ENCODE data around the gene GALNT18.

Gene GALNT18

GRCh38 chr11:11387622-11388305 lies 234.0 kb downstream of the GALNT18 start:
- no peak for DNase-seq (ENCODE audit: low read depth in 1 of 2, low spot score in 1 of 2)
- no peak for TF ChIP-seq JUND (IDR thresholded peaks at IDR 0.05; ENCODE audit: low read depth)
- in situ Hi-C loops (cut with HindIII; ENCODE audit: low pct_unique_long_range_greater_than_20kb, low sequenced_read_pairs), result no loop called here

- in situ Hi-C loops (cut with HindIII; ENCODE audit: low pct_unique_long_range_greater_than_20kb, low sequenced_read_pairs), result no loop called here
- no peak for DNase-seq (ENCODE audit: low read depth in 1 of 2, low spot score in 1 of 2)
- no peak for TF ChIP-seq JUND (IDR thresholded peaks at IDR 0.05; ENCODE audit: low read depth)
These were observed 234.6 kb downstream of the GALNT18 start for GRCh38 chr11:11387207-11387606.

GRCh38 chr11:11384829-11385228 lies 237.0 kb downstream of the GALNT18 start:
- in situ Hi-C loops (cut with HindIII; ENCODE audit: low pct_unique_long_range_greater_than_20kb, low sequenced_read_pairs), result no loop called here
- no peak for DNase-seq (ENCODE audit: low read depth in 1 of 2, low spot score in 1 of 2)
- no peak for TF ChIP-seq JUND (IDR thresholded peaks at IDR 0.05; ENCODE audit: low read depth)

GRCh38 chr11:11383995-11384394 lies 237.8 kb downstream of the GALNT18 start:
- in situ Hi-C loops (cut with HindIII; ENCODE audit: low pct_unique_long_range_greater_than_20kb, low sequenced_read_pairs), result no loop called here
- DNase-seq (ENCODE audit: low read depth in 1 of 2, low spot score in 1 of 2), result no peak
- TF ChIP-seq JUND (IDR thresholded peaks at IDR 0.05; ENCODE audit: low read depth), result no peak

- no peak for TF ChIP-seq JUND (IDR thresholded peaks at IDR 0.05; ENCODE audit: low read depth)
- in situ Hi-C loops (cut with HindIII; ENCODE audit: low pct_unique_long_range_greater_than_20kb, low sequenced_read_pairs), result no loop called here
- no peak for DNase-seq (ENCODE audit: low read depth in 1 of 2, low spot score in 1 of 2)
These were observed 238.8 kb downstream of the GALNT18 start for GRCh38 chr11:11382858-11383532.

GRCh38 chr11:11381471-11382105 lies 240.2 kb downstream of the GALNT18 start:
- in situ Hi-C loops (cut with HindIII; ENCODE audit: low pct_unique_long_range_greater_than_20kb, low sequenced_read_pairs), result no loop called here
- DNase-seq (ENCODE audit: low read depth in 1 of 2, low spot score in 1 of 2), result no peak
- TF ChIP-seq JUND (IDR thresholded peaks at IDR 0.05; ENCODE audit: low read depth), result no peak

GRCh38 chr11:11380883-11381282 lies 240.9 kb downstream of the GALNT18 start:
- DNase-seq (ENCODE audit: low read depth in 1 of 2, low spot score in 1 of 2), result no peak
- in situ Hi-C loops (cut with HindIII; ENCODE audit: low pct_unique_long_range_greater_than_20kb, low sequenced_read_pairs), result no loop called here
- TF ChIP-seq JUND (IDR thresholded peaks at IDR 0.05; ENCODE audit: low read depth), result no peak

- no peak for DNase-seq (ENCODE audit: low read depth in 1 of 2, low spot score in 1 of 2)
- in situ Hi-C loops (cut with HindIII; ENCODE audit: low pct_unique_long_range_greater_than_20kb, low sequenced_read_pairs), result no loop called here
- no peak for TF ChIP-seq JUND (IDR thresholded peaks at IDR 0.05; ENCODE audit: low read depth)
These were observed 241.5 kb downstream of the GALNT18 start for GRCh38 chr11:11380340-11380739.

GRCh38 chr11:11379661-11380060 lies 242.1 kb downstream of the GALNT18 start:
- in situ Hi-C loops (cut with HindIII; ENCODE audit: low pct_unique_long_range_greater_than_20kb, low sequenced_read_pairs), result no loop called here
- TF ChIP-seq JUND (IDR thresholded peaks at IDR 0.05; ENCODE audit: low read depth), result no peak
- no peak for DNase-seq (ENCODE audit: low read depth in 1 of 2, low spot score in 1 of 2)

GRCh38 chr11:11378184-11378940 lies 243.4 kb downstream of the GALNT18 start:
- no peak for DNase-seq (ENCODE audit: low read depth in 1 of 2, low spot score in 1 of 2)
- no peak for TF ChIP-seq JUND (IDR thresholded peaks at IDR 0.05; ENCODE audit: low read depth)

GRCh38 chr11:11374358-11375148 lies 247.3 kb downstream of the GALNT18 start:
- no peak for DNase-seq (ENCODE audit: low read depth in 1 of 2, low spot score in 1 of 2)
- in situ Hi-C loops (cut with HindIII; ENCODE audit: low pct_unique_long_range_greater_than_20kb, low sequenced_read_pairs), result no loop called here
- no peak for TF ChIP-seq JUND (IDR thresholded peaks at IDR 0.05; ENCODE audit: low read depth)

More at GRCh38 chr11:11378184-11378940, 243.4 kb downstream of the GALNT18 start:
- in situ Hi-C loops (cut with HindIII; ENCODE audit: low pct_unique_long_range_greater_than_20kb, low sequenced_read_pairs), result no loop called here

GRCh38 chr11:11373934-11374333 lies 247.9 kb downstream of the GALNT18 start:
- TF ChIP-seq JUND (IDR thresholded peaks at IDR 0.05; ENCODE audit: low read depth), result no peak
- no peak for DNase-seq (ENCODE audit: low read depth in 1 of 2, low spot score in 1 of 2)
- in situ Hi-C loops (cut with HindIII; ENCODE audit: low pct_unique_long_range_greater_than_20kb, low sequenced_read_pairs), result no loop called here

Measured in T47D (cell line).